T-helper 17 cell (primary cell): ENCODE measurements around the gene CROT. TPM values are rescaled to one million over a fixed set of nuclear protein-coding genes. Genes with fewer than 3 reads are reported as not detected.

ENCODE experiments used
- ATAC-seq: fragments of 150-1000 bp; cut with Tn5 transposase; 2 replicates; pipeline ENCODE4 v1.10.0; 2021; ENCODE audit warnings: mild to moderate bottlenecking, moderate library complexity
- DNase-seq, 3 donors: peaks; one replicate each; pipeline versions ENCODE4 v3.0.0 to v3.0.0-alpha.2; 2020 to 2021
- H3K9me3 ChIP-seq: one replicate; pipeline ENCODE4 v1.7.0; 2013; ENCODE audit warnings: low read length, mild to moderate bottlenecking; ENCODE audit not compliant: control insufficient read depth, poor library complexity, severe bottlenecking
- H3K27ac Mint-ChIP-seq: one replicate; pipeline ENCODE4 v1.8.0; 2022; ENCODE audit warnings: mild to moderate bottlenecking, moderate library complexity, mixed read lengths
- H3K27me3 Mint-ChIP-seq: one replicate; pipeline ENCODE4 v1.8.0; 2022; ENCODE audit warnings: mixed read lengths
- H3K36me3 Mint-ChIP-seq: one replicate; pipeline ENCODE4 v1.8.0; 2022; ENCODE audit warnings: low read depth, mixed read lengths
- H3K4me1 Mint-ChIP-seq: one replicate; pipeline ENCODE4 v1.8.0; 2022; ENCODE audit warnings: mild to moderate bottlenecking, mixed read lengths
- H3K4me3 Mint-ChIP-seq: one replicate; pipeline ENCODE4 v1.8.0; 2022; ENCODE audit warnings: mild to moderate bottlenecking, moderate library complexity, mixed read lengths
- total RNA-seq, 4 donors: library from RNA in 2 of 4; stranded (reverse) in 2 of 4; gene quantifications; one replicate each; pipeline ENCODE4 v1.2.3 and lab custom pipeline; 2022 to 2026

Gene CROT
- total RNA-seq, 2 donors from 2014 or later = 9.3 to 14.8 TPM

DNA sequence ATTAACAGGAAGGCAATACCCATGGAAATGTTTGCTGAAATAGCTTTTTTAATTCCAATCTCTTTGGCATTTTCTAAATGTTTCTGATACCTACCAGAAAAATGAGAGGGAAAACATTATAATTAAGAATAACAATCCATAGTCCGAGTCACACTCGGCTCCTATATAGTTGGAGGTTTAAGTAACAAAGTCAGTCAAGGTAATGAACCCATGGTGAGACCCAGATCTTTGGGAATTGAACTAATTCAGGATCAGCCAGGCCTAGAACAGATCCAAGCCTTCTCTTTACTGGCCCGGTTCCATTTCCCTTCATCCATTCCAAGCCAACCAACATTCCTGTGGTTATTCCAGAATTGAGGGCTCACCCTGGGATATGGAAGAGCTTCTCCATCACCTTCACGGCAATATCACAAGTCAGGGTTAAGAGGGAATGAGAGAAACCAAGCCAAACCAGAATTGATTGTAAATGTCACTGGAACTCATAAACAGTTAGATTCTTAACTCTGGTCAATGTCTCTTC, 101.7 kb downstream of the CROT start:
- H3K27me3 Mint-ChIP-seq = peaks cover 30% of the 10 kb centered on the region
- peaks cover 2% of the 10 kb centered on the region for H3K36me3 Mint-ChIP-seq
- no peak overlapping the region for H3K4me3 Mint-ChIP-seq
- DNase-seq = no peak
- H3K9me3 ChIP-seq = no peaks in the 10 kb centered on the region
- no peak for ATAC-seq
- H3K27ac Mint-ChIP-seq = no peak overlapping the region
- H3K4me1 Mint-ChIP-seq = peaks cover 2% of the 10 kb centered on the region

DNA sequence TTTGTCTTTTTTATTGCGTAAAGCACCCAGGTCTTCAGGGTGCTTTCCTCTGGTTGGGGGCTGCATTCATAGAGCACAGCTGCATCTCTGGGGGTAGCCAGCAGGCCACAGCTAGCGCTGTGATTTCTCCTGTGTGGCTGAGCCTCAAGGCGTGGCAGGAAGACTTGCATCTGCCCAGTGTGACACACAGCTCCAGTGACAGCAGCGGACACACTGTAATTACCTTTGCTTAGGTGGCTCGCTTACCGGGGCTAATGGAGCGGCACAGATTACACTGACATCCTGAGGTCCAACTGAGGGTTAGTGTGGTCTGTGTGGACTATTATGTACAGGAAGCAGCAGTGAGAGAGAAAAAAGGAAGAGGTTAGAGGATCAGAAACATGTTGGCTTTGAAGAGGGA, 102.9 kb downstream of the CROT start:
- Mint-ChIP-seq H3K4me3 (no peak overlapping the region), H3K36me3 (no peaks in the 10 kb centered on the region), H3K27me3 (peaks cover 19% of the 10 kb centered on the region), H3K4me1 (peaks cover 2% of the 10 kb centered on the region), H3K27ac (no peak overlapping the region)
- H3K9me3 ChIP-seq = no peaks in the 10 kb centered on the region
- no peak for DNase-seq
- ATAC-seq = no peak

Other genes starting within 250 kb of the CROT start
- 100 to 1,000 TPM; 125 to 131 TPM for gene DMTF1, start 193.2 kb upstream of the CROT start, total RNA-seq
- 100 to 1,000 TPM in 1 of 2 donors, 10 to 100 TPM in 1; 96.5 to 123 TPM for gene TMEM243, start 125.9 kb upstream of the CROT start, total RNA-seq
- under 1 TPM; 0.23 to 0.87 TPM for gene ABCB4, start 130.0 kb downstream of the CROT start, total RNA-seq